Glomerular visceral epithelial cell (primary cell): ENCODE data around the gene USP54.
"Not testable (repeated sequence)": the region's sequence is repeated elsewhere in the genome, so short reads cannot be mapped to it uniquely, and the experiment has no call there.

Source experiments
- DNase-seq: peaks from one replicate; pipeline ENCODE4 v3.0.0-alpha.2; 2016; ENCODE audit errors: extremely low spot score

Gene USP54

GRCh38 chr10:73590881-73591799, at the start of gene USP54:
TSS of gene USP54 (minus strand) at chr10:73591342. CDS start at chr10:73575658, 15,684 bp downstream.
- DNase-seq = peak; percentile 83

GRCh38 chr10:73639286-73639685, 48.1 kb upstream of the USP54 start:
- DNase-seq = no peak

GRCh38 chr10:73635781-73636180, 44.6 kb upstream of the USP54 start:
- no peak for DNase-seq

GRCh38 chr10:73634421-73634820, 43.3 kb upstream of the USP54 start:
- DNase-seq = no peak

GRCh38 chr10:73629165-73629564, 38.0 kb upstream of the USP54 start:
- no peak for DNase-seq

- DNase-seq = no peak
Observed at GRCh38 chr10:73628405-73628804, 37.3 kb upstream of the USP54 start.

- DNase-seq = no peak
Observed at GRCh38 chr10:73627300-73627699, 36.2 kb upstream of the USP54 start.

GRCh38 chr10:73625884-73626752, 35.0 kb upstream of the USP54 start:
- peak; percentile 97 for DNase-seq

GRCh38 chr10:73625004-73625883, 34.1 kb upstream of the USP54 start:
- peak; percentile 47 for DNase-seq

GRCh38 chr10:73623056-73623455, 31.9 kb upstream of the USP54 start:
- peak; percentile 88 for DNase-seq

- DNase-seq = not testable (repeated sequence)
Observed at GRCh38 chr10:73620974-73621373, 29.8 kb upstream of the USP54 start.

- DNase-seq = not testable (repeated sequence)
Observed at GRCh38 chr10:73617143-73617542, 26.0 kb upstream of the USP54 start.

GRCh38 chr10:73614720-73615119, 23.6 kb upstream of the USP54 start:
- no peak for DNase-seq

GRCh38 chr10:73609116-73609515, 18.0 kb upstream of the USP54 start:
- DNase-seq = no peak

GRCh38 chr10:73601486-73601921, 10.4 kb upstream of the USP54 start:
- peak; percentile 79 for DNase-seq

- DNase-seq = peak; percentile 86
Observed at GRCh38 chr10:73597346-73597745, 6.2 kb upstream of the USP54 start.

- no peak for DNase-seq
Observed at GRCh38 chr10:73593812-73594211, 2.7 kb upstream of the USP54 start.

GRCh38 chr10:73593110-73593509, 2.0 kb upstream of the USP54 start:
- no peak for DNase-seq

- DNase-seq = peak; percentile 67
Observed at GRCh38 chr10:73591935-73592699, 975 bp upstream of the USP54 start.

GRCh38 chr10:73589563-73590126, 1.5 kb downstream of the USP54 start:
- peak; percentile 34 for DNase-seq
